HG03520 (cell line): Measurements from ENCODE around the gene EYS.
"Not testable (repeated sequence)": the region's sequence is repeated elsewhere in the genome, so short reads cannot be mapped to it uniquely, and the experiment has no call there.

Experiments
- ATAC-seq: cut with Tn5 transposase; IDR thresholded peaks from one replicate; pipeline ENCODE4 v1.9.1; 2021; ENCODE audit warnings: mild to moderate bottlenecking, moderate library complexity; ENCODE audit not compliant: unreplicated experiment

The EYS gene

GRCh38 chr6:64090352-64090751 lies 1616.7 kb downstream of the EYS start:
- no peak for ATAC-seq

DNA sequence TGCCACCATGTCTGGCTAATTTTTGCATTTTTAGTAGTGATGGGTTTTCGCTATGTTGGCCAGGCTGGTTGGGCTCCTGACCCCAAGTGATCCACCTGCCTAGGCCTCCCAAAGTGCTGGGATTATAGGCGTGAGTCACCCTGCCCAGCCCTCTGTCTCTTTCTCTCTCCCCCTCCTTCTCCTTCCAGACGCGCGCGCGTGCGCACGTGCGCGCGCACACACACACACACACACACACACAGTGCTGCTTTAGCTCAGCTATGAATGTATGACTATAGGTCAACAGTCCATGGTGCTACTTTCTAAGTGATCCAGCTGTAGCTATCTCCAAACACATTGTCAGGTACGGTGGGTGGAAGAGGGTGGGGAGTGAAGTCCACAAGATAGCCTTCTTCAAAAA lies 1621.9 kb downstream of the EYS start:
- no peak for ATAC-seq

DNA sequence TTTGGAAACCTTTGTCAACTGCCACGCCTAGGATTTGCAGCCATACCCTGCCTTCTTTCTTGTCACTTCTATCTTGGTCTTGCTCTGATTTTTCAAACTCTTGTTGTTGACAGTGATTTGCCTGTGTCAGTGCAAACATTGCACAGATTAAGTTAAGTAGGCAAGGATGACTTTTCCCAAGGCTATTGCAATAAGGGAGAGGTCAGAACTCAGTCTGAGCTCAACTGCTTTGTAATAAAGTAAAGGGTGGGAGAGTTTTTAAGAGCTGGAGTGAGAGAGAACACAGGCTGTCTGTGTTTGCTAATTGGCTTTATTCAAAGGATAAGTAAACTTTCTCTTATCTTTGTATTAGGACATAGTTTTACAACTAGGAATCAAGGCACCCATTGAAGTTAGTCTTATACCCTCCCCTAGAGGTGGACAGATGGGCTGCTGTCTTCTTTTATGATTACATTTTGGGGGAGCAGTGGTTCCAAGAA lies 1622.8 kb downstream of the EYS start:
- no peak for ATAC-seq

DNA sequence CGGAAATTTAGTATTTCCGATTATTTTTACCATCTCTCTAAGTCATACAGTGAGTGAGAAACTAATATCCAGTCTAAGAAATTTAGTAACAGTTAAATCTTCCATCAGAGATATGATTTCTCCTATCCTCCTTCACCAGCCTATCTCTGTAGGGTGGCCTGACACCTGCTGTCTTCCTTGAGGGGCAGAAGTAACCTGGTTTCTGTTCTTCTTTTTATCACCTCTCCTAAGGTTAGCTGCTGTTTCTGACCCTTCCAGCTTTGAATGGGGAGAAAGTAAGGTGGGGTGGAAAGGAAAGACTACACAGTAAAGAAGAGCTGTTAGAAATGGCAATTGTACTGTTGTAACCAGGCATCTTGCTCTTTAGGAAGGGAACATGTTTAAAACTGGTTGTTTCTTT lies 1623.8 kb downstream of the EYS start:
- peak; percentile 46 for ATAC-seq

GRCh38 chr6:64081453-64081852 lies 1625.6 kb downstream of the EYS start:
- ATAC-seq: no peak

DNA sequence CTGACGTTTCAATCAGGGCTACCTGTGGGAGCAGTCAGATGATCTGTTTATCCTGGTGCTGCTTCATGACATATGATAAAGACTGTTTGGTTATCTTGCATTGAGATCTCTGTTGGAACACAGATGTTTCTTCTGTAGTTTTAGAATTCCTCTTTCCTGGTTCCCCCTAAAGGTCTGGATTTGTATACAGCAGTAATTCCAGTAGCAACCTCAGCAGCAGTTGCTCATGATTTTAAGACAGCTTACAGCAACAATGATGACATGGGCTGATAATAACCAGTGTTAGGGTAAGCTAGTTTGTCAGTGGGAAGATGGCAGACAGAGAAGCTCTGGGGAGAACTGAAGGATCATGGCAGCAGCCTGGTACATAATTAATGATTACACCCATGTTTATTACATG lies 1632.0 kb downstream of the EYS start:
- no peak for ATAC-seq

DNA sequence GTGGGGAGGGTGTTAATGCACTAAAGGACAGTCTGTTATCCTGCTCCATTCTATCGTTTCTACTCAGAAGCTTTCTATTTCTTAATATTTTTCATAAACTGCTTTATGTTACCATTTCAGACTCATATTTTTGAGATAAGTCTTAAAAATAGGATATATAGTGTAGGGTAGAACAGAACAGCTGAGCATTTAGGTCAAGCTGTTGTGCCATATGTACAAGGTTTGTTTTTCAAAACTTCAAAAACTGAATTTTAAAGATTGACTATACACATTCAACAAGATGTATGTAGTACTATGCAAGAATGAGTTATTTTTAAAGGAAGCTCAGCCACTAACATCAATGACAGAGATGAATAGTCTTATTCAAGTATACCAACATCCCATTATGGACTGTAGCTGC lies 1634.3 kb downstream of the EYS start:
- no peak for ATAC-seq

DNA sequence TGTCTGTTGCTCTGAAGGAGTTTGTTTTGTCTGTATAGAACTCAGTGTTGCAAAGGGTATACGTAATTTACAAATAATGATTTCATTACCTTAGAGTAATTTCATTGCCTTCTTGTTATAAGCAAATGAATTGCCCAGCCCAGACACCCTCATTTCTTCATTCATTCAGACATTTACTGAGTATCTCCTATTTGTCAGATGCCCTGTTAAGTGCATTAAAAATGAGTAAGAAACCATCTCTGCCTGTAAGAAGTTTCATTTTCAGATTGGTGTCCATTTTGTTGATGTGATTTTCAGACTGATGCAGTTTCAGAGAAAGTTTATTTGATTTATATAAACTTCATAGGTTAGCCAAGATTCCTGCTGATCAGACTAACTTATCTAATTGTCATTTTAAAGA lies 1642.1 kb downstream of the EYS start:
- no peak for ATAC-seq

DNA sequence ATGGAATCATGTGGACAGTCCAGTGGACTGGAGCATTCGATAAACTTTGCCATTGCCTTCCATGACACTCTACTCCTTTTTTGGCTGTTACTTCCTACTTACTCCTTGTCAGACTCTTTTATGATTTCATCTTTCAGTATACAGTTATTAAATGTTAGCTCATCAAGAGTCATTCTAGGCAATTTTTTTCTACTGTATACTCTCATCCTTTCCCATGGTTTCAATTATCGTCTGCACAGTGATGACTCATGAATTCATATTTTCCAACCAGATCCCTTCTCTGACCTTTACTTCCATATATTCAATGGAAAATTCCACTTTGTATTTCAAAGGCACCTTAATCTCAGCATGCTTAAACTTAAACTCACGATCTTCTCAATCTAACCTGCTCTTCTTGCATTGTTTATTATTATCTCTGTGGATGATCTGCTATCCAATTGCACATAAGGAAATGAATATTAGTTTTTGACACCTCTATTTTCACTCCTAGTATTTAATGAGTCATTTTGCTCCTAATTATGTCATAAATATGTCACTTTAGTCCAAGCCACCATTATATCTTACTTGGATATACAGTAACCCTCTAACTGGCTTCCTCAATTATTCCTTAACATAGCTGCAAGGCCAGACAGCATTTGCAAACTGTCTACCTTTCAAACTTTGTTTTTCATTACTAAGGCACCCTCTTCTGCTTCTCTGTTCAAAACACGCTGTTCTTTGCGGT lies 1643.9 kb downstream of the EYS start:
- no peak for ATAC-seq

DNA sequence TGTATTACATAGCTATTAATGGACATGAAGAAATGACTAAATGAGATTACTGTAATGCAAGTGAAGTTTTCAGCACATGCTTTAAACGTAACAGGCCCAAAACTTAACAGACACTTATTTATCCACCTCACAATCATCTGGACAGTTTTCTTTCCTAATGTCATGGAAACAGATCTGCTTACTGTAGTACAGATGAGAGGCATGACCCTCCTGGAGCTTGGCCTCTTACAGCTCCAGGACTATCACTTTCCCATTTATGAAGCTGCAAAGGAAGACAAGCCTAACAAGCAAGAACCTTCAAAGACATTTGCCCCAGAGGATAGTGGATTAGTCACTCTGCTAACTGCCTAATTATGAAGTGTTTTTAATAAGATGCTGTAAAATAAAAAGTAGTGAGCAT lies 1652.2 kb downstream of the EYS start:
- no peak for ATAC-seq

DNA sequence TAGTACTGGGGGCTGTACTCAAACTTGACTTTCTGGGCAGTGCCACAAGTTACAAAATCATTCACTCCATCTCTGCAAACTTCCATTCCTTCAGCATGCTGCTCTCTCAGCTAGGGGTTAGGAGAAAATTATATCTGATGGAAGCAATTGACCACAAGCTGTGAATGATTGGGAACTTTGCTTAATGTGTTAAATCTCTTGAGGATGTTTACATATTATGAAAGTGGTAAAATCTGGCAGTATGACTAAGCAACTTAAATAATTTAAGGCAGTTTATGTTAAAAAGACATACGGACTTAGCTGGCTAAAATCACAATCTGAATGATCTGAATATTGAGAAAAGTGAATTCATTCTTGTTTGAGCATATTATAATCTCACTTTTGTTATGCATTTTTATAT lies 1656.4 kb downstream of the EYS start:
- no peak for ATAC-seq

GRCh38 chr6:64049736-64050135 lies 1657.3 kb downstream of the EYS start:
- ATAC-seq: no peak

DNA sequence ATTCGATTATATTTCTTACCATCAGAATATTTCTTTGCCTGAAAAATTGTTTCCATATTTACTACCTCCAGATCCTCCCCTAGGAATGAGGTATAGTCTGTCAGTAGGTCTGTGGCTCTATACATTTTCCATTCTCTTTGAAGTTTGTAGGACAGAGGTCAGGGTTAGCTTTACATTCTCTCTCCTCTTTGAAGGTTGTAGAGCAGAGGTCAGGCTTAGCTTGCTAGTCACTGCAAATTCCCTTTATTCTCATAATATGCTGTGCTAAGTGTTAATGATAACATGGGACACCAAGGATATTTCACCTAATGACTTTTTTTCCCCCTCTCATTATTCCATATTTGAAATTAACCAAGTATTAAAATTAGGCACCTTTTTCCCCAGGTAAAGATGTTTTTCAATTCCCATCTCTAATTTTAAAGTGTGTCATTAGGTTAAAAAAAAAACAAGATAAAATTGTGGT lies 1660.2 kb downstream of the EYS start:
- no peak for ATAC-seq

GRCh38 chr6:64041373-64041772 lies 1665.7 kb downstream of the EYS start:
- ATAC-seq: no peak

DNA sequence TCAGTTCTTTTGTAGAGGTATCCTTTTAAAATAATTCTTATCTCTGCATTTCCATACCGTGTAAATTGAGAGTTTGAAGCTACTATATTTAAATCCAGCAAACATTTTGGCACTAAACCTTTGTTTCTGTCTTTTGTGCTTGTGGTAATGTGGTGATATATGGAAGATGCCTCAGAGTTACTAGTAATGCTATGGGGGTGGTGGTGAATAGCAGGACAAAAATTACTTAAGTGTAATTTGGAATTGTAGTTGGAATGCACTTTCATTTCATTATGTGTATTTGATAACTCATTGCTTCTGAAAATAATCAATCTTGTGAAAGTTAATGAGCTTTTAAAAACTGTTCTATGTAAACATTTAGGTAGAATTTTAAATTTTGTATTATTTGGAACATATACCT lies 1666.9 kb downstream of the EYS start:
- ATAC-seq: no peak

DNA sequence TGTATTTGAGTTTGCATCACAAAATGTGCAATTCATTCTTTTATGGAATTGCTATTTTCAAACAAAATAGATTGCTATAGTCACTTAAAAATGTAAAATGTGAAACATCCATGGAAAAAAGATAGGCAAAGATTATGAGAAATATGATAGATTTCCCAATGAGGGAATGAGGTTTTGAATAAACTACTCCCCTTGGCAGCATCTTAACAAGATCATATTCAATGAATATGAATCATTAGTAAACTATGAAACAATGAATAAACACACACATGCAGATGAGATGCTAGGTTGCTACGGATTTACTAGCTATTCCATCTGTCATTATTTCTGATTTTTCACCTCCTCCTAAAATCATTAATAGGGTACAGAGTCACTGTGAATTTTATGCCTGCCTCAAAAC lies 1669.6 kb downstream of the EYS start:
- no peak for ATAC-seq

DNA sequence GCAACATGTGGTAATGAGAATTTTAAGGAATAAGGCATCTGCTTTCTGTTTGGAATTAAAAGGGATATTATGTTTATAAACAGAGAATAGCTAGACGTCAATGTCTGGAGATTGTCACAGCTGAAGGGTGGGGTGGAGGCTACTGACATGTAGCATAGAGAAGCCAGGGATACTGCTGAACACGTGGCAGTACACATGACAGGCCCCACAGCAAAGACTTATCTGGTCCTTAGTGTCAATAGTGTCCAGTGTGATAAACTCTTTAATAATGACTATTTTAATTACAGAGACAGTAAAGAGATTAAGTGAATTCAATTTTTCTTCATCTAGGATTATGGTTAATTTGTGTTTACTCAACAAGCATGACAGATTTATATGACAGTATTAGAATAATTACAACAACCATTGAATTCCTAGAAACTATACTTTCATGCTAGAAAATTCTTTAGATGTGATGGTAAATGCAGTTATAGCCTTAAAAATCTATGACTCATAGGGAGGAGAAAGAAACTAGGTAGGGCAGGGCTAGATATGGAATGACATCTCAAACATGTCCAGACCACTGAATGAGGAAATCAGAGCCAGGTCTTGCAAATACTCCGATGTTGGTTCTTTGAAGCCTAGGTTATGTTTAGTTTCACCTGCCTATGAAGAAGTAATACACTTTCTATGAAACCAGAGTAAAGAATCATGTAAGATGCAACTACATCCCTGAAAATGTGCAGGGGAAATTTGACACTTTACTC lies 1671.9 kb downstream of the EYS start:
- ATAC-seq: no peak

DNA sequence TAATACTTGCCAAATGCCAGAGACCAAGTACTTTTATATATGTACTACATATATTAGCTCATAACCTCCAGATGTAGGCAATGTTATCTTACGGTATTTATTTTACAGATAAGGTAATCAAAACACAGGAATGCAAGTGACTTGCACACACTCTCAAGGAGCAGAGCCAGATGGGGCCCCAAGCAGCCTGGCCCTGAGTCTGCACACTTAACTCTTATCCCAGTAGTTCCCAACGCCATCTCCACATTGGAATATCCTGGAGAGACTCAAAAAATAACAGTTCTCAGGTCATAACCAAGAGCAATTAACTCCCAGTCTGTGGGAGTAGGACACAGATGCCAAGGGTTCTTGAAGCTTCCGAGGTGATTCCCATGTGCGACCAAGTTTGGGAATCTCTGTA lies 1672.7 kb downstream of the EYS start:
- no peak for ATAC-seq

DNA sequence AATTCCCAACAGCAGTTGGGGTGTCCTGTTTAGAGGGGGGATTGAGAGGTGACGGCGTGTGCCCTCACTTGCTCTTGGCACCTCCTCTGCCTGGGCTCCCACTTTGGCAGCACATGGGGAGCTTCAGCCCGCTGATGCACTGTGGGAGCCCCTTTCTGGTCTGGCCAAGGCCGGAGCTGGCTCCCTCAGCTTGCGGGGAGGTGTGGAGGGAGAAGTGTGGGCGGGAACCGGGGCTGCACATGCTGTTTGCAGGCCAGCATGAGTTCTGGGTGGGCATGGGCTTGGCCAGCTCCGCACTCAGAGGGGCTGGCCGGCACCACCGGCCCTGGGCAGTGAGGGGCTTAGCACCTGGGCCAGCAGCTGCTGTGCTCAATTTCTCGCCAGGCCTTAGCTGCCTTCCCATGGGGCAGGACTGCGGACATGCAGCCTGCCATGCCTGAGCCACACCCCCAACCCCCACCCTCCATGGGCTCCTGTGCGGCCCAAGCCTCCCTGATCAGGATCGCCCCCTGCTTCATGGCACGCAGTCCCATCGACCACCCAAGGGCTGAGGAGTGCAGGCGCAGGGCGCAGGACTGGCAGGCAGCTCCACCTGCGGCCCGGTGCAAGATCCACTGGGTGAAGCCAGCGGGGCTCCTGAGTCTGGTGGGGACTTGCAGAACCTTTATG lies 1675.9 kb downstream of the EYS start:
- ATAC-seq: not testable (repeated sequence)

DNA sequence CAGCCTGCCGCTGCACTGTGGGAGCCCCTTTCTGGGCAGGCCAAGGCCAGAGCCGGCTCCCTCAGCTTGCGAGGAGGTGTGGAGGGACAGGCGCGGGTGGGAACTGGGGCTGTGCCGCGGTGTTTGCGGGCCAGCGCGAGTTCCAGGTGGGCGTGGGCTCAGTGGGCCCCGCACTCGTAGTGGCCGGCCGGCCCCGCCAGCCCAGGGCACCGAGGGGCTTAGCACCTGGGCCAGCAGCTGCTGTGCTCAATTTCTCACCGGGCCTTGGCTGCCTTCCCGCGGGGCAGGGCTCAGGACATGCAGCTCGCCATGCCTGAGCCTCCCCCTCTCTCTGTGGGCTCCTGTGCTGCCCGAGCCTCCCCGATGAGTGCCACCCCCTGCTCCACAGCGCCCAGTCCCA lies 1683.3 kb downstream of the EYS start:
- ATAC-seq: no peak

DNA sequence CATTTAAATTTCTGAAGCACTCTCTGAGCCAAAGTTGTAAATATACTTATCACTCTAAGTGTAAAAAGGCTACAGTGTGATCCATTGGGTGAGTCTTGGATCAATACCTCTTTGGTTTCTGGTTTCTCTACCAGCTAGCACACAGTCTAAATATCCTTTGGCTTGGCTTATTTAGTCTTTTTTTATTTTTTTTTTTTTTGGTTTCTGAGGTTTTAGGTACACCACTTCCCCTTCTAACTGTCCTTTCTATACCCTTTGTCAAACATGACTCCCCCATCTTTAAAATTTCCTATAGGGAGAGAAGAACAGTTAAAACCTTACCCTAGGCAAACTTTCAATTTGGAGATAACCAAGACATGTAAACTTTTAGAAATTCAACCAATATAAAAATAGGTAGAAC lies 1692.4 kb downstream of the EYS start:
- no peak for ATAC-seq

DNA sequence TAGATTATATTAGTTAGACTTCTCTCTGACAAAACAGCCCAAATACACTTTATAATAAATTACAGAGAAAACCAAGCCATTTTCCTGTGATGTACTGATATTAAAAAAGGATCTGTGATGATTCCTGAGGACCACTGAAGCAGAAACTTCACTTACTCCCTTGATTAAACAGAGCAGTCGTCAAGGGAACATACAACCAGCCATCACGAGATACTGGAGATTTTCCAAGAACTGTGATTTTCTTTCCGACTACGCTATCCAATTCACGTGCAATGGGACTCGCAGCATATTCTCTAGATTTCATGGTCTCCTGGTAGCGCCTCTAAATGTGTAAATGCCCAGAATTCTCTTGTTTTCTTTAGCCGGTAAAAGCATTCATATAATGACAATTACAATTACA lies 1694.0 kb downstream of the EYS start:
- ATAC-seq: no peak
